ENCODE results near the gene CD63. TPM values are rescaled to one million over a fixed set of nuclear protein-coding genes. Genes with fewer than 3 reads are reported as not detected.

Gene CD63
- polyA plus RNA-seq, 12 donors = 417 to 887 (median 763) TPM

DNA sequence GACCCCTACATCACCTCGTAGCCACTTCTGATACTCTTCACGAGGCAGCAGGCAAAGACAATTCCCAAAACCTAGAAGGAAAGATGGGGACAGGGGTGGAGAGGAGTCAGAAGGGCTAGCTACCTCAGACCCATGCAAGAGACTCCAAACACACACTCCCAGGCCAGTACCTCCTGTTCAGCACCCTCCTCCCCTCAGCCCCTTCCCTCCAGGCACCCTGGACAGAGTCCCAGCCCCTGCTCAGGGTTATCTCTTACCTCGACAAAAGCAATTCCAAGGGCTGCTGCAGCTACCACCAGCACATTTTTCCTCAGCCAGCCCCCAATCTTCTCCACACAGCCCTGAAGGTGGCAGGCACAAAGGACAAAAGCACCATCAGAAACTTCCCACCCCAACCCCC lies 3.3 kb downstream of the CD63 start:
- no peak for DNase-seq

DNA sequence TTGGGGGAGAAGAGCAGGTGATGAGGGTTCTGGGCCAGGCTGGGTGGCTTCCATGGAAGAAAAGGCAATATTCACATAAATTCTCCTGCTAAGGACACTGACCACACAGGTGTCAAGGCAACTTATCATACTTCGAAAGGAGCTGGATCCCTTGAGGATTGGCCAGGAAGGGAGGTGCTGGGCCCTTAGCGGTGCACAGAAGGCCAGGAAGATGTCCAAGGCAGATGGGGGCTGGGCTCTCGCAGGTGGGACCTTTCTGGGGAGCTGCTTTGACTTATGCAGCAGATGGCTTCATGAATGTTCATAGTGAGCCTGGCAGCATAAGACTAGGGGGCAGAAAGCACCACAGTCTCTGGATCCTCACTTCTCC lies 3.9 kb downstream of the CD63 start:
- no peak for DNase-seq

DNA sequence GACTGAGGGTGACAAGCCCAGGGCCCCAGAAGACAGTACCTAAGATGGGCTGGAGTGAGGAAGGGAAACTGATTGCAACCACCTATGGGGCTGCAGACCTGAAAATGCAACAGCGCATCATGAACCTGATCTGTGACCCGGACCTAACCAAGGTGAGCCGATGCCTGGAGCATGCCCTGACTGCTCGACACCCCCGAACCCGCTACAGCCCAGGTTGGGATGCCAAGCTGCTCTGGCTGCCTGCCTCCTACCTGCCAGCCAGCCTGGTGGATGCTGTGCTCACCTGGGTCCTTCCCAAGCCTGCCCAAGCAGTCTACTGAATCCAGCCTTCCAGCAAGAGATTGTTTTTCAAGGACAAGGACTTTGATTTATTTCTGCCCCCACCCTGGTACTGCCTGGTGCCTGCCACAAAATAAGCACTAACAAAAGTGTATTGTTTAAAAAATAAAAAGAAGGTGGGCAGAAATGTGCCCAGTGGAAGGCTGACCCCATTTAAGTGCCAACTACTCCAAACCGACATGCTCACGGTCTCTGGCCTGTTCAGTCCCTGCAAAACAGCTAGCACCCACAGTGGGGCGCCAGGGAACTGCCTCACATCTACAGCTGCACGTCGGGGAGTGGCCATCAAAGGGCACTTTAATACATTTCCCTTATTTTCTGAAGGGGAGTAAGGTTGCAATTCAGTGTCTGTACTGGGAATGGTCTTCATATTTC lies 4.4 kb downstream of the CD63 start:
- no peak for DNase-seq

DNA sequence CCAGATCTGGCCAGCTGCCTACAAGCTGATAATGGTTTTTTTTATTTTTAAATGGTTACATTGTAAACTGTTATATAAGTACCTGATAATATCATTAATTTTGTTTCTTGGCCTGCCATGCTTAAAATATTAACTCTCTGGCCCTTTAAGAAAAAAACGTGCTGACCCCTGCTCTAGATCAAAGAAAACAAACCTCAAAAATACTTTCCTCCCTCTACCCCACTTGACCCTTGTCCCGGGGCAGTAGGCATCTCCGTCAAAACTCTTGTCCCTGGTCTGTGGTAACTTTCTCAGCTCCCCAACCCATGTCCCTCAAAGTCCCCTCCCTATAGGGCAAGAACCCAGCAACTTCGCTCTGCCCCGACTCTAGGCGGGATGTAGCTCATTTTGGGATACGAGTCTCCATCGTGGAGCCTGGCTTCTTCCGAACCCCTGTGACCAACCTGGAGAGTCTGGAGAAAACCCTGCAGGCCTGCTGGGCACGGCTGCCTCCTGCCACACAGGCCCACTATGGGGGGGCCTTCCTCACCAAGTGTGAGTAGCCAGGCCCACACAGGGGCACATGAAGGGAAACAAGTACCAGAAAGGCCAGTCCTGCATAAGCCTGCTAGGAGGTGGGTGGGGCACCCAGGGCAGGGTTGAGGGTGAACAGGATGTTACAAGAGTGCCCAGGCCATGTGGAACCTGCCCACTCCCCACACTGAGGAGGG lies 5.1 kb downstream of the CD63 start:
- no peak for DNase-seq

DNA sequence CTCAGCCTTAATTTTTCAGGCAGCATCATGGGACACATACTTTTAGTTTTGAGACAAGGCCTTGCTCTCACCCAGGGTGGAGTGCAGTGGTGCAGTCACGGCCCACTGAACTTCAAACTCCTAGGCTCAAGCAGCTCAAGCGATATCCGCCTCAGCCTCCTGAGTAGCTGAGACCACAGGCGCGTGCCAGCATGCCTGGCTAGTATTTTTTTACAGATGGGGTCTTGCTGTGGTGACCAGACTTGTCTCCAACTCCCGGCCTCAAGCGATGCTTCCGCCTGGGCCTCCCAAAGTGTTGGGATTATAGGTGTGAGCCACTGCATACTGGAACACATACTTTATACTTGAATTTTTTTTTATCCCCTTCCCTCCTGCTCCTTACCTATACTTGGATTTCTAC lies 5.9 kb downstream of the CD63 start:
- DNase-seq = no peak

DNA sequence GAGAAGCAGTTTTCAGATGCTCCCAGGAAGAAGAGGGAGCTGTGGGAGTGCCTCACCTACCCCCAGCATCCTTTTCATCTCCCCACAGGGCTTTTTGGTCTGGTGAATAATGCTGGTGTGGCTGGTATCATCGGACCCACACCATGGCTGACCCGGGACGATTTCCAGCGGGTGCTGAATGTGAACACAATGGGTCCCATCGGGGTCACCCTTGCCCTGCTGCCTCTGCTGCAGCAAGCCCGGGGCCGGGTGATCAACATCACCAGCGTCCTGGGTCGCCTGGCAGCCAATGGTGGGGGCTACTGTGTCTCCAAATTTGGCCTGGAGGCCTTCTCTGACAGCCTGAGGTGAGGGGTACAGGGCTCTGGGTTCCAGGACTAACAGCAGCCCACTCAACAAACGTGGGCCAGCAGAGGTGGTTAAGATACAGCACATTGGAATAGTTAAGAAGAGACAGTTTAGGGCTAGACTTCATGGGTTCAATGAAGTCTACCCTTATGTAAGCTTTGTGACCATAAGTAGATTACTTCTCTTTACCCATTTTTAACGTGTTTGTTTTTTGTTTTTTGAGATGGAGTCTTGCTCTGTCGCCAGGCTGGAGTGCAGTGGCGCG lies 7.1 kb downstream of the CD63 start:
- DNase-seq = no peak

DNA sequence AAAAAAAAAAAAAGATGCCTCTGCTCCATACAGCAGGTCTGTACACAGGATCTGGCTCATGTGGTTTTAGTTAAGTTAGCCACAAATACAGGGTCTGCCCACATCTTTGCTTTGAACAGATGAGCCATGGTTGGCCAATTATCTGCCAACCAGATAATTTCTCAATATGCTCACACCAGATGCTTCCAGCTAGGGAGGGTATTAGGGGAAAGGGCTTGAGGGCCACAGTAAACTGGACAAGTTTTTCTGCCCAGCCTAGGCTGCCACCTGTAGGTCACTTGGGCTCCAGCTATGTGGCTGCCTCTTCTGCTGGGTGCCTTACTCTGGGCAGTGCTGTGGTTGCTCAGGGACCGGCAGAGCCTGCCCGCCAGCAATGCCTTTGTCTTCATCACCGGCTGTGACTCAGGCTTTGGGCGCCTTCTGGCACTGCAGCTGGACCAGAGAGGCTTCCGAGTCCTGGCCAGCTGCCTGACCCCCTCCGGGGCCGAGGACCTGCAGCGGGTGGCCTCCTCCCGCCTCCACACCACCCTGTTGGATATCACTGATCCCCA lies 7.8 kb downstream of the CD63 start:
- no peak for DNase-seq

DNA sequence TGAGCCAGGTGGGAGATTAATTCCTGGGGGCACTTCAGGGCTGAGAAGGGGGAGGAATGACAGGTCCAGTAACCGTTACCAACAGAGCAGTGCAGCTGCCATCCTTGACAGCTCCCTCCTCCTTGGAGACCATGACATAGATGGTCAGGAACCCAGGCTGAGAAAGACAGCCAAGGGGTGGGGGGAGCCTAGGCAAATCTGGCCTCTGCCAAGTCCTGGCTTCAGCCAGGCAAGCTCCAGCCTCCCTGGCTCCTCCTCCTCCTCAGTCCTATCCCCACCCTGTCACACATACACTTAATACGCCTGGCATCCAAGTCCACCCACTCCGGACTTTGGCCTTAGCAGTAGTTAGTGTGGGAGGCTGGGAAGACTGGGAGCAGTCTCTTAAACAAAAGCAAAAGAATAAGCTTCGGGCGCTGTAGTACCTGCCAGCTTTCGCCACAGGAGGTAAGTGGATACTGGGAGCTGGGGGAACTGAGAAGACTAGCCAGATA lies 8.7 kb downstream of the CD63 start, which contains the start of gene RDH5:
TSS of gene RDH5 (plus strand) at position 323 of the 494 bp plus-strand sequence. CDS start 792 bp downstream, outside the sequence.
- no peak for DNase-seq

DNA sequence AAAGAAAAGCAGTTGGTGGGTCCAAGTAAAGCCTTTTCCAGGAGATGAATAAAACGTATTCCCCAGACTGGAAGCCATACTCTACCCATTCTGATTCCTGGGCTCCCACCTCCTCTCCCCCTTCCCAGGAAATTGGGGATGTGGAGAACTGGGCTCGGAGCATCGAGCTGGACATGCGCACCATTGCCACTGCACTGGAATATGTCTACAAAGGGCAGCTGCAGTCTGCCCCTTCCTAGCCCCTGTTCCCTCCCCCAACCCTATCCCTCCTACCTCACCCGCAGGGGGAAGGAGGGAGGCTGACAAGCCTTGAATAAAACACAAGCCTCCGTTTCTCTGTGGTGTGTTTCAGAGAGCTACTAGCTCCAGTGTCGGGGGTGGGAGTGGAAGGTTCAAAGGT lies 9.4 kb downstream of the CD63 start:
- DNase-seq = no peak

DNA sequence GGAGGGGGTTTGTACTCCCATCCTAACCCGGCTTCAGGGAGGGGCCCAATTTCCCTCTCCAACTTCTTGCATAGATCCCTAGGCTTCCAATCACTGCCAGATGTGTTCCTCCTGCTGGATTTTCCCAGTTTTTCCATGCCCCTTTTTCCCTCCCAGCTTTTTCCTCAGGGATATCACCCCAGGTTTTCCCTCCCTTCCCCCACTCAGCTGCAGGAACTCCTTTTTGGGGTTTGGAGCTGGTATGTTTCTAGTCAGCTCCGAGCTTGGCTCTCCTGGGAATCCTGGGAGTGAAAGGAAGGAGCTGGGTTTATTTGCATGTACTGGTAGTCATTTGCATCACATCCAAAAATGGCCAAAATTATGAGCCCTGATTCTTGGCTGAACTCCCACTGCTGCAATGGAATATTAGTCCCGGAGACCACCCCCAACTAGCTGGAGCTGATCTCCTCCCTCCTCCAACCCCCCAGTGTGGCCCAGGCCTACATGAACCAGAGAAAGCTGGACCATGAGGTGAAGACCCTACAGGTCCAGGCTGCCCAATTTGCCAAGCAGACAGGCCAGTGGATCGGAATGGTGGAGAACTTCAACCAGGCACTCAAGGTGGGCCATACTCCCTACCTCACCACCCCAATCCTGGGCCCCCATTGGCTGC lies 10.1 kb downstream of the CD63 start:
- no peak for DNase-seq

DNA sequence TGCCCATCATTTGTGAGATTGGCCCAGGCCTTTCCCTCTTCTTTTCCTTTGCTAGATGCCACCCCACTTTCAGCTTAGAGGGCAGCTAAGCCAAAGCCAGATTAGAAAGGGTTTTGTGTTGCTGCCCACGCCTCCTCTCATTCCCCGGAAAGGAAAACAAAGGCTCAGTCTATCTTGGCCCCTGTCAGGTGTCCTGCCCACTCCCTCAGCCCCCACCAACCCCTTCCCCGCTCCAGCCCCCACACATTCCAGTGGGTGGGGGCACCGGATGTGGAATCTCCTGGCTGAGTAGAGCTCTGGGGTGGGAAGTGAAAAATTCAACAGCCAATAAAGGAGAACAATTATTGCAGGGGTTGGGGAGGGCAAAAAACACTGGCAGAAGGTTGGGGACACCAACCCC lies 10.8 kb downstream of the CD63 start:
- DNase-seq = no peak

DNA sequence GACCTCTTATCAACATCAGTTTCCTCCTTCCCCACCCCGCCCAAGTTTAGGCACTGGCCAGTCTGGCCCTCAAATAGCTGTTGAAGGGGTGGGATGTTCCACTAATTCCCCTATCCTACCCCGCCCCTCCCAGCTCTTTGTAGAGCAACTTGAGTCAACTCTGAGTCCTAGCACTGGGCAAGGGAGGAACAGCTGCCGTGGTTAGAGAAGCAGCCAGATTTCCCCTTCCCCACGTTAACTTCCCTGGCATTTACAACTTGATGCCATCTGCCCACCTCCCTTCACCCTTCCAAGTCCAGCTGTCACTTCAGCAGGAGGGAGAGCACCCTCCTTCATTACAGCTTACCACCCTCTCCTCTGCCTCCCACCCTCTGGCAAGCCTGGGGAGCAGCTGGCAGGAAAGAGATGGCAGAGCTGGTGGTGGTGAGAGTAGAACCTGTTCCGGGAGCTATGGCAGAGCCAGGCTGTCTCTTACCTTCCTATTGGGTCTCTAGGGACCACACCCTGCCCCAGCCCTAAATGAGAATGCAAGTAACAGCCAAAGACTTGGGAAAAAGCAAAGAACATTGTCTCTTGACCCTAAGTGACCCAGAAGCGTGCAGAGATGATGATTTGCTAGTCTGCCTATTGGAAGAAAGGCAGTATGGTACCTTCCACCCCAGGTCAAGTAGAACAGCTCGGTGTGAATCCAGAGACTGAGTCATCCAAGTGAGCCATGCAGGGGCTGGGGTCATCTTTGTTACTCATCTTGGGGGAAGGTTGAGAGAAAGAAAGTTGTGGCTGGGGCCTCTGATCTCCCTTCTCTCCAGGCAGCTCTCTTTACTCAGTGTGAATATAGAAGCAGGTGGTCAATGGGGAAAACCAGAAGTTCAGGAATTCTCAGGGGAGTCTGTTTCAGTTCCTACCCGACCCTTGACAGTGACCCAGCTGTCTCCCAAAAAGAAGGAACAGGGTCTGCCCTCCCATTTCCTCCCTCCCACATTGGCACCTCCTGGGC lies 11.5 kb downstream of the CD63 start:
- DNase-seq = no peak

DNA sequence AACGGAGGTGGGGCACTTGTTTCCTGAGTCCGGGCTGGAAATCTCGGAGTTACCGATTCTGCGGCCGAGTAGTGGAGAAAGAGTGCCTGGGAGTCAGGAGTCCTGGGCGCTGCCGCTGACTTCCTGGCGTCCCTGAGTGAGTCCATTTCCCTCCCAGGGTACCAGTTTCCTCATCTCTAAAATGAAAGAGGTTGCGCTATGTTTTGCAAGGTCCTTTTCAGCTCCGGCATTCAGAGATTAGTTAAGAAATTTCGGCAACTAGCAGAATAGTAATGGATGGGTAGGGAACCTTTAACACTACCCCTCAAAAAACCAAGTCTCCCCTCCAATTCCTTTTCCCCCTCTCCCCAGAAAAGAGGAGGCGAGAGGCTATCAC lies 12.2 kb downstream of the CD63 start:
- no peak for DNase-seq

DNA sequence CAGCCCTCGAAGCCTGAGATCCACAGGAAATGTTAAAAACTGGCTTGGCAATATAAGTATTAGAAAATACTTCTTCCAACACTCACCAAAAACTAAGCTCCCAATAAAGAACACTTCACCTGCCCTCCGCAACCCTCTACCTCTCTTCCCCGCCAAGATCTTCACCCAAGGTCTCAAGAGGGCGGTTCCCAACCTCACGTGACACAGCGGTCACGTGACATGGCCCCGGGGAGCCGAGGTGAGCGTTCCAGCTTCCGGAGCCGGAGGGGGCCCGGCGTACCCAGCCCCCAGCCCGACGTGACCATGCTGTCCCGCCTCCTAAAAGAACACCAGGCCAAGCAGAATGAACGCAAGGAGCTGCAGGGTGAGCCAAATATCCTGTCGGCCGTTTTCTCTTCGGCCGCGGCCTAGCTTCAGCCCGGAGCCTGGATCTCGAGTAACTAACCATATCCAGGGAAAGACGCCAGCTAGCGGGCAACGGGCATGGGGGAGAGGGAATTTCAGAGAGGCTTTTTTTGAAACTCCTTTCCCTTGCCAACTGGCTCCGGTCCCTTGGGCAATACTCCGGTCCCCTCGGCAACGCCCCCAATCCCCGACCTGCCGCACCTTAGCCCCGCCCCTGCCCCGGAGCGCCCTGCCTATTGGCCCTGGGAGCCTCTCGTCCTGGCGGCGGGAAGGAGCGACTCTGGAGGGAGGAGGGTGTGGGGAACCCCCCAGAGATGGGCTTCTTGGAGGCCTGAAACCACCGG lies 12.8 kb downstream of the CD63 start, which contains the start of gene BLOC1S1:
TSS of gene BLOC1S1 (plus strand) at position 214 of the 749 bp plus-strand sequence. CDS start at position 220, 6 bp downstream.
- peak; percentile 96 for DNase-seq

DNA sequence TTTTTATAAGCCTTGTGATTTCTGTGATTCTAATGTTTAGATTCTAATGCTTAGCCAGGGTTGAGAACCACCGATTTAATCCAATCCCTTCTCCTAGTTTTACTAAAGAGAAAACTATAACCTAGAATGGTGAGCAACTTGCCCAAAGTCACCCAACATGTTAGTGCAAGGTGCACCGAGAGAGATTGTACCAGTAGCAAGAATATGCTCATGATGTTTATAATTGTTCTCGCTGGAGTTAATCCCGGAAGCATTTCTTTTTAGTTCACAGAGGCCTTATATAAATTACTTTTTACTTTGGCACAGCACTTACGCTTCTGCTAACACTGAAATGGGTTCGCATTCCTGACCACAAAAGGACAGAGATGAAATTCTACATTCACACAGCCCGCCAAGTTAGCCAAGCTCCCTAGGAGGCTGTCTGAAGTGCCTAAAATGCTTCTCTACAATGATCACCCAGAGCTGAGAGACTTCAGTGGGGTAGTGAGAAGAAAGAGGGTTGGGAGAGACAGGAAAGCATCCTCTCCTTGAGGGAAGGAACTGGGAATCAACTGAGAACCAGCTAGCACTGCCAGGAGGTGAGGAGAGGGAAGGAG lies 13.5 kb downstream of the CD63 start:
- no peak for DNase-seq

DNA sequence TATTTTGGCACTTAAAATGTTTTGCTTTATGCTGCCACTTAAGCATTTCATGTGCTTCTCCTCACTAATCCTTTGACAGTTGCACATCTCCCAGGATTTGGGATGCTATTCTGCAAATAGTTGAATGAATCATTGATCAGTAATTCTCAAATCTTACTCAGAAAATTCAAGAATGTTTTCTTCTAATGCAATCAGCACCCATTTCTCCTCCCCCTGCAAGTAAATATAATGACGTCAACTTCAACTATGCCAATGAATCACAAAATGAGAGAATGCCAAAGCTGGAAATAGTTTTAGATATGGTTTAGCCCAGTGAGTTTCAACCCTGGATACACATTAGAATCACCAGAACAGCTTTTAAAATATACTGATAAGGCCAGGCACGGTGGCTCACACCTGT lies 15.1 kb downstream of the CD63 start:
- no peak for DNase-seq

DNA sequence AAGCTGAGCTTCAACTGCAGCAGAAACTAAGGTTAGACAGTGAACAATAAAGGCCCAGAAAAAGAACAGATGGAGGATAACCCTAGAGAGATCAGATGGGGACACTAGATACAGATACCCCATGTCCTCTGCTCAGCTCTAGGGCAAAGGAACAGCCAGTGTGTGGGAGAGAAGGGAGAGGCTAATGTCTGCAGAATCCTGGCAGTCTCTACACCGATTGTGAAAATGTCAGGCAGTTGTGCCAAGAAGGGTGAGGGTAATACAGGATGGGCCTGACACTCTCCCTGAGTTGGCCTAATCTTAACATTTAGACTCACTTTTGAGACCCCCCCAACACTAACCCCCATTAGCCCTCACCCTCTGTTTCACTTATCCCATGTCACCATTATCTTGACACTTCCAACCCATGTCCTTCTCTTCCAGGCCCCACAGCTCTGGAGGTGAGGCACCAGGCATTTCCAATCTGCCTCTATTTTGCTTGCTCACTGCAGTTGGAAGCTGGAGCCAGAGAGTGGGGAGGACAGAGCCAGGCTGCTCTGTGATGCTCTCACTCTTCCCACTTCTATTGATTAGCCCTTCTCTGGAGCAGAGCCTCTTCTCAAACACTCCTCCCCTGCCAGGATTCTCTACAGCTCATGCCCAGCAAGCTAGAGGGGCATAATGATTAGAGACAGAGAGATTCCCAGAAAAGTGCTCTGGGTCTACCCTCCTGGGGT lies 16.0 kb downstream of the CD63 start:
- DNase-seq = no peak

DNA sequence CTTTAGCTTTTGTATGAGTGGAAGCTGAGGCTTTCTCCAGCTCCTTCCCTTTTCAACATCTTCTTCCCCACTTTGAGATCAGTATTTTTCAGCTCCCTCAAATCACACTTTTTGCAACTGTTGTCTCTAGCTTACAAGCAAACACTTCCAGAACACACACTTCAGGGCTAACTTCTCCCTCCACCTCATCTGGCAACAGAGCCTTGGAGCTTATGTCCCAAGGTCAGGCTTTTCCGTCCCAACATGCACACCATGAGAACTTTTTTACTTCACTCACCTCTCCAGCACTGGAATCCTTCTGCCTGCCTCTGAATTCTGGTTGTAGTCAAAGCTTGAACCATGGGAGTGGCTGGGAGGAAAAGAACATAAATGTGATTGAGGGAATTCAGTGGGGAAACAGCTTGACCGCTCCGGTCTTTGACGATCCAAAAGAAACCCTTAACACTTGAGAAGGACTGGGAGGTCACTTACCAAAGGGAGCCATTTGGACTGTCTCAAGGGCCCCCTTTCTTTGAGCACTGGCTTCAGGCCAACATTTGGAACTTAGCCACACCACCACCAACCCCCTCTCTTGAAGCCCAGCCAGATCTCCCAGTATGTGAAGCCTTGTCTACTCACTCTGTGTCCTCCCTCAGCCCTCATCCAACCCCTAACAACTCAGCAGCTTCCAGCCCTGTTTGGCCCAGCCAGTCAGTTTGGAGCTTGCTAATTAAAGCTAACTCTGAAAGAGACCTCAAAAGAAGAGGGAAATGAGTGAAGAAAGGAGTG lies 16.8 kb downstream of the CD63 start:
- no peak for DNase-seq

Measured in muscle of arm (tissue), 12 donors.